Measurements from ENCODE around the gene TAS1R3. TPM values are rescaled to one million over a fixed set of nuclear protein-coding genes. Genes with fewer than 3 reads are reported as not detected.
"Not testable (repeated sequence)": the region's sequence is repeated elsewhere in the genome, so short reads cannot be mapped to it uniquely, and the experiment has no call there.

TAS1R3 gene
- total RNA-seq, 1 donor from 2014 or later = 0.65 TPM

DNA sequence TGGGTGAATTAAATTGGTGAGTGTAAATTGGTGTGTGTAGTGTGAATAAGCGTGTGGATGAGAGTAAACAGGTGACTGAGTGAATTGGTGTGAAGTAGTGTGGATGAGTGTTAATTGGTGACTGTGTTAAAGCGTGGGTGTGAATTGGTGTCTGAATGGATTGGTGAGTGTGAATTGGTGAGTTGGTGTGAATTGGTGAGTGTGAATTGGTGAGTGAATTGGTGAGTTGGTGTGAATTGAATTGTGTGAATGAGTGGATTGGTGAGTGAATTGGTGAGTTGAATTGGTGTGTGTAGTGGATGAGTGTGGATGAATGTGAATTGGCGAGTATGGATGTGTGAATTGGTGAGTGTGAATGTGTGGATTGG lies 35.6 kb downstream of the TAS1R3 start:
- DNase-seq (no peak), ATAC-seq (no peak)
- intact Hi-C loops (cut with DNase I) = no loop called here
- Histone ChIP-seq H3K4me1 (peaks cover 7% of the 10 kb centered on the region), H3K4me3 (no peak overlapping the region), H3K27me3 (ENCODE audit: low read depth) (no peaks in the 10 kb centered on the region), H3K27ac (no peak overlapping the region), H3K36me3 (no peaks in the 10 kb centered on the region), H3K9me3 (no peaks in the 10 kb centered on the region)
- TF ChIP-seq, protein P1, sequence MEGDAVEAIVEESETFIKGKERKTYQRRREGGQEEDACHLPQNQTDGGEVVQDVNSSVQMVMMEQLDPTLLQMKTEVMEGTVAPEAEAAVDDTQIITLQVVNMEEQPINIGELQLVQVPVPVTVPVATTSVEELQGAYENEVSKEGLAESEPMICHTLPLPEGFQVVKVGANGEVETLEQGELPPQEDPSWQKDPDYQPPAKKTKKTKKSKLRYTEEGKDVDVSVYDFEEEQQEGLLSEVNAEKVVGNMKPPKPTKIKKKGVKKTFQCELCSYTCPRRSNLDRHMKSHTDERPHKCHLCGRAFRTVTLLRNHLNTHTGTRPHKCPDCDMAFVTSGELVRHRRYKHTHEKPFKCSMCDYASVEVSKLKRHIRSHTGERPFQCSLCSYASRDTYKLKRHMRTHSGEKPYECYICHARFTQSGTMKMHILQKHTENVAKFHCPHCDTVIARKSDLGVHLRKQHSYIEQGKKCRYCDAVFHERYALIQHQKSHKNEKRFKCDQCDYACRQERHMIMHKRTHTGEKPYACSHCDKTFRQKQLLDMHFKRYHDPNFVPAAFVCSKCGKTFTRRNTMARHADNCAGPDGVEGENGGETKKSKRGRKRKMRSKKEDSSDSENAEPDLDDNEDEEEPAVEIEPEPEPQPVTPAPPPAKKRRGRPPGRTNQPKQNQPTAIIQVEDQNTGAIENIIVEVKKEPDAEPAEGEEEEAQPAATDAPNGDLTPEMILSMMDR (IDR thresholded peaks at IDR 0.05) = no peak

DNA sequence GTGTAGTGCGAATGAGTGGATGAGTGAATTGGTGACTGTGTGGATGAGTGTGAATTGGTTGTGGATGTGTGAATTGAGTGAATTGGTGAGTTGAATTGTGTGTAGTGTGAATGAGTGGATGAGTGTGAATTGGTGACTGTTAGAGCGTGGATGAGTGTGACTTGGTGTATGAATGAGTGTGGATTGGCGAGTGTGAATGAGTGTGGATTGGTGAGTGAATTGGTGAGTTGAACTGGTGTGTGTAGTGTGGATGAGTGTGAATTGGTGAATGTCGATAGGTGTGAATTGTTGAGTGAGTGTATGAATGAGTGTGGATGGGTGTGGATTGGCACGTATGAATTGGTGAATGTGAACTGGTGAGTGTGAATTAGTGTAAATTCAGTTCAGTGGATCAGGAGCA lies 36.2 kb downstream of the TAS1R3 start:
- intact Hi-C loops (cut with DNase I) = no loop called here
- H3K4me3 ChIP-seq = no peak overlapping the region
- H3K4me1 ChIP-seq = peaks cover 14% of the 10 kb centered on the region
- H3K36me3 ChIP-seq = no peaks in the 10 kb centered on the region
- H3K27me3 ChIP-seq (ENCODE audit: low read depth) = no peaks in the 10 kb centered on the region
- DNase-seq (no peak), ATAC-seq (no peak)
- H3K9me3 ChIP-seq = no peaks in the 10 kb centered on the region
- H3K27ac ChIP-seq = no peak overlapping the region
- TF ChIP-seq, protein P1 (IDR thresholded peaks at IDR 0.05) = no peak

DNA sequence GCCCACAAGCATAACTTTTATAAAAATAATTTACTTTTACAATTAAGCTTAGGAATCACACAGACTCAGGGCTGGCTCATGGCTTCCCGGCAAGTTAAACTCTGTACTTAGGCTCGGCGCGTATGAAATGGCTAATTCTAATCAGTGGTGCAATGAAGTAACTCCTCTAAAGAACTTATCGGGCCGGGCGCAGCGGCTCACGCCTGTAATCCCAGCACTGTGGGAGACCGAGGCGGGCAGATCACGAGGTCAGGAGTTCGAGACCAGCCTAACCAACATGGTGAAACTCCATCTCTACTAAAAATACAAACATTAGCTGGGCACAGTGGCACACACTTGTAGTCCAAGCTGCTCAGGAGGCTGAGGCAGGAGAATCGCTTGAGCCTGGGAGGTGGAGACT lies 39.0 kb downstream of the TAS1R3 start:
- intact Hi-C loops (cut with DNase I); H3K9me3 ChIP-seq; H3K4me3 ChIP-seq; ATAC-seq; H3K27ac ChIP-seq; DNase-seq; H3K27me3 ChIP-seq (ENCODE audit: low read depth): not testable (repeated sequence)
- peaks cover 34% of the 10 kb centered on the region for H3K4me1 ChIP-seq
- peaks cover 13% of the 10 kb centered on the region for H3K36me3 ChIP-seq

DNA sequence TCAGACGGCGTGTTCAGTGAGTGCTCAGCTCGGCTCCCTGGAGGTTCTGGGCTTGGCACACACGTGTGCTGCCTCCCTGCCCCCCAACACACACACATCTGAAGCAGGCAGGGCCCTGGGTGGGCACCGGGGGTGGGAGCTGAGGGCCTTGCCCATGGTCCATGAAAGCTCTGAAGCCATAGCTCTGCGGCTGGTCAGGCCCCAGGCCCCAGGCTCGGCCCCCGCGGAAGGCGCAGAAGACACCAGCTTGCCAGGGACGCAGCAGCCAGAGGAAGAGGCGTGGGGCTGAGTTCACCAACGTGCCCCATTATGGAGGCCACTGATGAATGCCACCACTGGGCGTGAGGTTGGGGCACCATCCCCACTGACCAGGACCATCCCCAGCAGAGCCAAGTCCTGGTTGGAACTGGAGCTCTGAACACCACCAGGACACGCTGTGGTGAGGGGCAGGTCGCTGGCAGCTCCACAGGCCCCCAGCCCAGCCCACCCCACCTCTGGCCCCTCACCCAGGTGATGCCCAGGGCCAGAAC lies 39.8 kb downstream of the TAS1R3 start:
- peaks cover 13% of the 10 kb centered on the region for H3K36me3 ChIP-seq
- H3K9me3 ChIP-seq = no peaks in the 10 kb centered on the region
- intact Hi-C loops (cut with DNase I) = no loop called here
- peaks cover 36% of the 10 kb centered on the region for H3K4me1 ChIP-seq
- no peak overlapping the region for H3K27ac ChIP-seq
- DNase-seq (no peak), ATAC-seq (no peak)
- no peak overlapping the region for H3K4me3 ChIP-seq
- no peaks in the 10 kb centered on the region for H3K27me3 ChIP-seq (ENCODE audit: low read depth)
- TF ChIP-seq, protein P1 (IDR thresholded peaks at IDR 0.05) = no peak

DNA sequence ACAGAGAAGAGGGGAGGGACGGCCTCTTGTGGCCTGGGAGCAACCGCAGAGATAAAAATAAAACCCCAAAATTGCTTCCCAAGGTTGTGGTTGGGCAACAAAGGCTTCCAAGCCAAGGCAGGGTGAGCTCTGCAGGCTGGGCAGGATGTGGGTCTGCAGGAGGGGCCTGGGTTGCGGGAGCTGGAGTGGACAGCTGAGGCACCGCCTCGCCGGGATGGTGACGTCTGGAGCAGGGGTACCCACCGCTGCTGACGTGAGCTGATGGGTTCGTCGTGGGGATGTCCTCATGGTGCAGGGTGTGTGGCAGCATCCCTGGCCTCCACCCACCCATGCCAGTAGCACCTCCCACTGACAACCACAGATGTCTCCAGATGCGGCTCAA lies 40.3 kb downstream of the TAS1R3 start:
- intact Hi-C loops (cut with DNase I) = no loop called here
- TF ChIP-seq, protein P1 (IDR thresholded peaks at IDR 0.05) = no peak
- no peak for DNase-seq
- Histone ChIP-seq H3K9me3 (no peaks in the 10 kb centered on the region), H3K27ac (peak overlapping the region; percentile 5), H3K4me1 (peaks cover 41% of the 10 kb centered on the region), H3K27me3 (ENCODE audit: low read depth) (no peaks in the 10 kb centered on the region), H3K4me3 (no peak overlapping the region), H3K36me3 (peaks cover 13% of the 10 kb centered on the region)
- no peak for ATAC-seq

DNA sequence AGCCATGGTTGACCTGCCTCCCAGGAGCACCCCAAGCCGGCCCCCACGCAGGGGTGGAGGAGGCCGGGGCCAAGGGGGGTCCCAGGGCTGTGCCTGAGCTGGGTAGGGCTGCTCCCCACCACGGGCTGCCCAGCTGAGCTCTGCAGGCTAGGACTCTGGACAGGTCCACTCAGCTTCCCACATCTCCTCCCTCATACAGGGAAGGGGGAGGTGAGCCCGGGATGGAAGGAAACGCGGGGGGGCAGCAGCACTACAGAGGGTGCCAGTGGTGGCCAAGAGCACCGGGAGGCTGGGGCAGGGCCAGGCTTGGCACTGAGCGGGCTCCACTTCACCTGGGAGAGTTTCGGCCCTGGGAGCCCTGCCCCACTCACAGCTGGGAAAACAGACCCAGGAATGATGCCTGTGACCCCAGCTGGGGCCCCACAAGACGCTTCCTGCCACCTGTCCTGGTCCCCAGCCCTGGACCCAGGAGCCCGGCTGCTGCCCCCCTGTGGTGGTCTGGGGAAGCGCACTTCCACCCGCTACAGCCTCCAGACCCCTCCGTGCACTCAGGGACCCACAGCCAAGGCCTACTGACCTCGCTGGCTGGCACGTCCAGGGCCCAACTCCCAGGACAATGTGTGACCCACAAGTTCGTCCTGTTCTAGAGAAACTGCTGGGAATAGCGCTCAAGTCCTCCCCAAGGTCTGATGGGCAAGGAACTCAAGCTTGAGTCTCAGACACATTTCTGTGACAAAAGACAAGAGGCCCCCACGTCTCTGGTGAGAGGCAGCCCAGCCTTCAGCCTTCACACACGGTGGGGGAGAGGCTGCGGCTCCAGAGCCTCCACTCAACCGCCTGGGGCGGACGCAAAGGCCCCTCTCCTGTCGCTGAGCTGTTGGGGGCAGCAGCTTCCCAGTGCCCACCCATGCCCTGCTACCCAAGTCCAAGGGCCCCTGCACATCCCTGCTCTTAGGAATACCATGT lies 40.9 kb downstream of the TAS1R3 start:
- TF ChIP-seq, protein P1 (IDR thresholded peaks at IDR 0.05) = peak; percentile 97
- Histone ChIP-seq H3K27ac (peak overlapping the region; percentile 5), H3K36me3 (peaks cover 18% of the 10 kb centered on the region), H3K4me3 (no peak overlapping the region), H3K4me1 (peaks cover 45% of the 10 kb centered on the region), H3K9me3 (no peaks in the 10 kb centered on the region), H3K27me3 (ENCODE audit: low read depth) (no peaks in the 10 kb centered on the region)
- peak; percentile 49 to 65 for ATAC-seq
- intact Hi-C loops (cut with DNase I) = no loop called here
- DNase-seq = peak; percentile 81
